Measurements from ENCODE around the gene CPA1.
"Not testable (repeated sequence)": the region's sequence is repeated elsewhere in the genome, so short reads cannot be mapped to it uniquely, and the experiment has no call there.

Gene CPA1

GRCh38 chr7:130374507-130374906 lies 5.8 kb upstream of the CPA1 start:
- DNase-seq: no peak

GRCh38 chr7:130376461-130376860 lies 3.8 kb upstream of the CPA1 start:
- DNase-seq: not testable (repeated sequence)

GRCh38 chr7:130377178-130377577 lies 3.1 kb upstream of the CPA1 start:
- no peak for DNase-seq

- DNase-seq: no peak
These were observed 1.3 kb upstream of the CPA1 start for GRCh38 chr7:130379019-130379418.

GRCh38 chr7:130379532-130379920 lies 768 bp upstream of the CPA1 start:
- DNase-seq: no peak

GRCh38 chr7:130380861-130381455 lies 664 bp downstream of the CPA1 start:
- DNase-seq: no peak

GRCh38 chr7:130381468-130382312 lies 1.4 kb downstream of the CPA1 start:
- no peak for DNase-seq

- no peak for DNase-seq
These were observed 3.1 kb downstream of the CPA1 start for GRCh38 chr7:130383187-130383980.

- no peak for DNase-seq
These were observed 4.1 kb downstream of the CPA1 start for GRCh38 chr7:130384371-130384801.

- DNase-seq: no peak
These were observed 4.7 kb downstream of the CPA1 start for GRCh38 chr7:130384841-130385599.

- DNase-seq: no peak
These were observed 5.3 kb downstream of the CPA1 start for GRCh38 chr7:130385600-130386066.

GRCh38 chr7:130386876-130387275 lies 6.6 kb downstream of the CPA1 start:
- no peak for DNase-seq

GRCh38 chr7:130387306-130387627 lies 7.0 kb downstream of the CPA1 start:
- no peak for DNase-seq

- no peak for DNase-seq
These were observed 7.5 kb downstream of the CPA1 start for GRCh38 chr7:130387628-130388403.

- DNase-seq: no peak
These were observed 8.4 kb downstream of the CPA1 start for GRCh38 chr7:130388671-130389070.

- no peak for DNase-seq
These were observed 10.2 kb downstream of the CPA1 start for GRCh38 chr7:130390486-130390885.

- no peak for DNase-seq
These were observed 12.8 kb downstream of the CPA1 start for GRCh38 chr7:130393101-130393561.

- no peak for DNase-seq
These were observed 13.6 kb downstream of the CPA1 start for GRCh38 chr7:130393841-130394411.

GRCh38 chr7:130394421-130395195 lies 14.3 kb downstream of the CPA1 start:
- DNase-seq: no peak

- DNase-seq: no peak
These were observed 15.1 kb downstream of the CPA1 start for GRCh38 chr7:130395421-130395820.

Measured in C1 segment of cervical spinal cord (tissue), 14 donors.